K562 (cell line): ENCODE results near the gene RPLP2. TPM values are rescaled to one million over a fixed set of nuclear protein-coding genes. Genes with fewer than 3 reads are reported as not detected.
A peak's percentile ranks its signal among the peaks of the same experiment; 100 is the strongest.

Experiments used
- CBFB ChIP-seq: sonication (generic); formaldehyde crosslinking; IDR thresholded peaks from 2 replicates; pipeline ENCODE4 v1.4.0; 2020; ENCODE audit warnings: mild to moderate bottlenecking, missing genetic modification reagents
- E2F3 ChIP-seq: fragments of 250-450 bp; sonication (Bioruptor Pico); IDR thresholded peaks from 2 replicates; pipeline ENCODE4 v1.4.0; 2020; ENCODE audit warnings: mild to moderate bottlenecking
- EGR1 ChIP-seq: fragments of 450-650 bp; conservative IDR thresholded peaks from 2 replicates; pipeline ENCODE4 v1.6.1; 2017; ENCODE audit warnings: mild to moderate bottlenecking
- FOSL1 ChIP-seq: fragments of 200-800 bp; sonication (Bioruptor generic); conservative IDR thresholded peaks from 2 replicates; pipeline ENCODE4 v1.6.1; 2016; ENCODE audit warnings: missing genetic modification characterization, missing compliant biosample characterization
- FOXP1 ChIP-seq: sonication (generic); formaldehyde crosslinking; IDR thresholded peaks from 2 replicates; pipeline ENCODE4 v1.8.0; 2022; ENCODE audit warnings: mild to moderate bottlenecking, missing genetic modification reagents
- HNRNPH1 ChIP-seq: fragments of 200-400 bp; formaldehyde crosslinking; optimal IDR thresholded peaks from 2 replicates; pipeline ENCODE3; 2017; ENCODE audit warnings: low read depth, mild to moderate bottlenecking, low read length, moderate library complexity
- JUNB ChIP-seq: fragments of 450-650 bp; formaldehyde crosslinking; conservative IDR thresholded peaks from 2 replicates; pipeline ENCODE4 v1.4.0; 2020; ENCODE audit warnings: mild to moderate bottlenecking
- MAFG ChIP-seq: fragments of 450-650 bp; conservative IDR thresholded peaks from 2 replicates; pipeline ENCODE4 v1.6.1; 2016; ENCODE audit warnings: missing genetic modification characterization, missing compliant biosample characterization
- MED1 ChIP-seq: sonication (generic); formaldehyde crosslinking; IDR thresholded peaks from 2 replicates; pipeline ENCODE4 v1.8.1; 2023; ENCODE audit warnings: missing genetic modification reagents, borderline replicate concordance
- POLR2G ChIP-seq: fragments of 200-400 bp; formaldehyde crosslinking; IDR thresholded peaks from 2 replicates; pipeline ENCODE4 v1.6.1; 2017; ENCODE audit warnings: low read depth, mild to moderate bottlenecking, antibody characterized with exemption, low read length, moderate library complexity
- STAG1 ChIP-seq: sonication (generic); formaldehyde crosslinking; IDR thresholded peaks from 2 replicates; pipeline ENCODE4 v1.5.0; 2020; ENCODE audit warnings: missing genetic modification reagents, borderline replicate concordance
- SUPT5H ChIP-seq: fragments of 450-650 bp; IDR thresholded peaks from 2 replicates; pipeline ENCODE4 v1.6.1; 2016
- THRB ChIP-seq: fragments of 450-650 bp; formaldehyde crosslinking; conservative IDR thresholded peaks from 2 replicates; pipeline ENCODE4 v1.4.0; 2022; ENCODE audit warnings: mild to moderate bottlenecking, missing genetic modification characterization
- ZBTB34 ChIP-seq: fragments of 250-450 bp; sonication (Bioruptor Pico); IDR thresholded peaks from 2 replicates; pipeline ENCODE4 v1.8.0; 2021; ENCODE audit warnings: mild to moderate bottlenecking, moderate library complexity
- ZKSCAN3 ChIP-seq: fragments of 250-450 bp; sonication (Bioruptor Pico); IDR thresholded peaks from 2 replicates; pipeline ENCODE4 v1.4.0; 2020
- ZNF24 ChIP-seq: fragments of 450-650 bp; IDR thresholded peaks from 2 replicates; pipeline ENCODE4 v1.6.1; 2016
- ZNF274 ChIP-seq: IDR thresholded peaks from 2 replicates; pipeline ENCODE4 v1.6.1; 2011; ENCODE audit warnings: low read depth, mild to moderate bottlenecking, low read length, moderate library complexity, borderline replicate concordance
- ZNF561 ChIP-seq: fragments of 450-650 bp; formaldehyde crosslinking; conservative IDR thresholded peaks from 2 replicates; pipeline ENCODE4 v1.4.0; 2020; ENCODE audit warnings: mild to moderate bottlenecking, moderate library complexity
- polyA plus RNA-seq, 8 experiments: library from polyadenylated mRNA; depleted of rRNA in 4 of 8; stranded (reverse) in 5 of 8; unstranded in 3 of 8; fragments of >200 nt; fragmentation: Nextera tagmentation in 2 of 8; fragmentation: Illumina TruSeq in 1 of 8; extraction: Ambion mirVana in 2 of 8; extraction: Trizol in 1 of 8; gene quantifications; 2 replicates each; pipeline versions ENCODE4 v1.2.1 to v1.2.3, GENCODE V29; 2011 to 2014; ENCODE audit warnings: inconsistent platforms in 1 of 8, missing spikeins in 1 of 8
- total RNA-seq, 7 experiments: library from RNA; depleted of rRNA in 6 of 7; stranded (reverse); fragments of >200 nt in 6 of 7; fragmentation: Illumina TruSeq in 2 of 7; extraction: Trizol in 2 of 7; gene quantifications; 2 replicates each; pipeline versions ENCODE4 v1.2.1 to v1.2.3, GENCODE V29; 2011 to 2021; ENCODE audit warnings: low replicate concordance in 1 of 7
- TF ChIP-seq, protein P1 (sequence below): IDR thresholded peaks from 3 replicates; pipeline ENCODE4 v1.6.1; 2011; ENCODE audit warnings: borderline replicate concordance, mild to moderate bottlenecking; ENCODE audit not compliant: insufficient read length, insufficient read depth
- TF ChIP-seq, protein P2 (sequence below): sonication (generic); formaldehyde crosslinking; IDR thresholded peaks from 2 replicates; pipeline ENCODE4 v1.8.1; 2023; ENCODE audit warnings: mild to moderate bottlenecking, missing genetic modification reagents
- TF ChIP-seq, protein P3 (sequence below): fragments of 250-450 bp; sonication (Bioruptor Pico); IDR thresholded peaks from 2 replicates; pipeline ENCODE4 v1.9.0; 2021; ENCODE audit warnings: mild to moderate bottlenecking, inconsistent platforms

The RPLP2 gene
- total and polyA plus RNA-seq, 9 of the 15 experiments (the other 6 are each of a cell fraction or from before 2014, with no cell fraction given) = 528 to 3,807 (median 1,633) TPM

DNA sequence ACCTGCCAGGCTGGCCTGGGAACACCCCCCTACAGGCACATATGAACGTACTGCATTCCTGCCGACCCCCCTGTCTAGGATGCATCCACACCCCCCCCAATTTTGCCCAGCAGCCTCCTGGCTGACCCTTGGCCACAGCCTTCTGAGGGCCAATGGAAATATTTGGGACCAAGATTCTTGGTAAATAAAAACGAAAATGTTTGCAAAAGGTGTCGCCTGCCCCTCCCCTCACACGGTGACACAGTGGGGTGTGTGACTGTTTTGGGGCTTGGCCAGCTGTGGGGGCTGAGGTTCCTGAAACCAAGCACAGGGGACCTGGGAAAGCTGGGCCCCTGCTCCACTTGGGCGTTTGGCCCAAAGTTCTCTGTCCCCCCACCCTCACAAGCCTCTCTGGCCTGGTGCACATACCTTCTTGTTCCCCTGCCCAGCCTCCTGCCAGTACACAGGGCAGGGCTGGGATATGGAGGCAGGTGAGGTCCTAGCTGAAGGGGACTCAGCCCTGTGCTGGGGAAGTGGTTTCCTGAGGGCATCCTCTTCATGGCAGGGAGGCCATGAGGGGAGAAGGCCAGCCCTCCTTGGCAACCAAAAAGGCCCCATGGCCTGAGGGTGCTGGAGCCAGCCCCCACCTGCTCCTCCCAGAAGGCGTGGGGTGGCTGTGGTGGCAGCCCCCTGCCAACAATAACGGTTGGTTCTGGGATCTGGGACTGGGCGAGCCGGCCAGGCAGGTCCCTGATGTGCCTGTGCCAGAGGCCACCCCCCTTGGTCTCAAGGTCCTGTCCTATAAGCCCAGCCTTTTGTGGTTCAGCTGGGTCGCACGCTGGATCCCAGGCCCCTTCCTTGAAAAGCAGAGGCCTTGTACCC, 15.8 kb downstream of the RPLP2 start (continued):
- TF ChIP-seq ZNF274 (no peak), MED1 (no peak), FOXP1 (CRISPR knock-in tag) (0 out of 2 replicates have a peak, but pooled peaks have one; percentile 5), ZNF561 (CRISPR knock-in tag) (no peak), POLR2G (peak; percentile 74), FOSL1 (no peak), THRB (CRISPR knock-in tag) (peak; percentile 40), JUNB (CRISPR knock-in tag) (no peak), MAFG (no peak), HNRNPH1 (no peak), EGR1 (no peak), E2F3 (CRISPR knock-in tag) (no peak), ZBTB34 (no peak), ZKSCAN3 (no peak), ZNF24 (no peak), CBFB (no peak), SUPT5H (peak; percentile 47), STAG1 (CRISPR knock-in tag) (no peak)
- TF ChIP-seq, protein P1, sequence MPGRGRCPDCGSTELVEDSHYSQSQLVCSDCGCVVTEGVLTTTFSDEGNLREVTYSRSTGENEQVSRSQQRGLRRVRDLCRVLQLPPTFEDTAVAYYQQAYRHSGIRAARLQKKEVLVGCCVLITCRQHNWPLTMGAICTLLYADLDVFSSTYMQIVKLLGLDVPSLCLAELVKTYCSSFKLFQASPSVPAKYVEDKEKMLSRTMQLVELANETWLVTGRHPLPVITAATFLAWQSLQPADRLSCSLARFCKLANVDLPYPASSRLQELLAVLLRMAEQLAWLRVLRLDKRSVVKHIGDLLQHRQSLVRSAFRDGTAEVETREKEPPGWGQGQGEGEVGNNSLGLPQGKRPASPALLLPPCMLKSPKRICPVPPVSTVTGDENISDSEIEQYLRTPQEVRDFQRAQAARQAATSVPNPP = no peak
- TF ChIP-seq, protein P2, sequence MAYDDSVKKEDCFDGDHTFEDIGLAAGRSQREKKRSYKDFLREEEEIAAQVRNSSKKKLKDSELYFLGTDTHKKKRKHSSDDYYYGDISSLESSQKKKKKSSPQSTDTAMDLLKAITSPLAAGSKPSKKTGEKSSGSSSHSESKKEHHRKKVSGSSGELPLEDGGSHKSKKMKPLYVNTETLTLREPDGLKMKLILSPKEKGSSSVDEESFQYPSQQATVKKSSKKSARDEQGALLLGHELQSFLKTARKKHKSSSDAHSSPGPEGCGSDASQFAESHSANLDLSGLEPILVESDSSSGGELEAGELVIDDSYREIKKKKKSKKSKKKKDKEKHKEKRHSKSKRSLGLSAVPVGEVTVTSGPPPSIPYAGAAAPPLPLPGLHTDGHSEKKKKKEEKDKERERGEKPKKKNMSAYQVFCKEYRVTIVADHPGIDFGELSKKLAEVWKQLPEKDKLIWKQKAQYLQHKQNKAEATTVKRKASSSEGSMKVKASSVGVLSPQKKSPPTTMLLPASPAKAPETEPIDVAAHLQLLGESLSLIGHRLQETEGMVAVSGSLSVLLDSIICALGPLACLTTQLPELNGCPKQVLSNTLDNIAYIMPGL (CRISPR knock-in tag) = no peak
- TF ChIP-seq, protein P3, sequence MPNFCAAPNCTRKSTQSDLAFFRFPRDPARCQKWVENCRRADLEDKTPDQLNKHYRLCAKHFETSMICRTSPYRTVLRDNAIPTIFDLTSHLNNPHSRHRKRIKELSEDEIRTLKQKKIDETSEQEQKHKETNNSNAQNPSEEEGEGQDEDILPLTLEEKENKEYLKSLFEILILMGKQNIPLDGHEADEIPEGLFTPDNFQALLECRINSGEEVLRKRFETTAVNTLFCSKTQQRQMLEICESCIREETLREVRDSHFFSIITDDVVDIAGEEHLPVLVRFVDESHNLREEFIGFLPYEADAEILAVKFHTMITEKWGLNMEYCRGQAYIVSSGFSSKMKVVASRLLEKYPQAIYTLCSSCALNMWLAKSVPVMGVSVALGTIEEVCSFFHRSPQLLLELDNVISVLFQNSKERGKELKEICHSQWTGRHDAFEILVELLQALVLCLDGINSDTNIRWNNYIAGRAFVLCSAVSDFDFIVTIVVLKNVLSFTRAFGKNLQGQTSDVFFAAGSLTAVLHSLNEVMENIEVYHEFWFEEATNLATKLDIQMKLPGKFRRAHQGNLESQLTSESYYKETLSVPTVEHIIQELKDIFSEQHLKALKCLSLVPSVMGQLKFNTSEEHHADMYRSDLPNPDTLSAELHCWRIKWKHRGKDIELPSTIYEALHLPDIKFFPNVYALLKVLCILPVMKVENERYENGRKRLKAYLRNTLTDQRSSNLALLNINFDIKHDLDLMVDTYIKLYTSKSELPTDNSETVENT (CRISPR knock-in tag) = no peak
